LNCAP (cell line): ENCODE results near the gene CABLES2.

Source experiments
- CTCF ChIP-seq: fragments of 450-650 bp; IDR thresholded peaks from 2 replicates; pipeline ENCODE4 v1.5.1; 2017; ENCODE audit warnings: mild to moderate bottlenecking

The CABLES2 gene

GRCh38 chr20:62369815-62370114, 37.3 kb downstream of the CABLES2 start:
- no peak for TF ChIP-seq CTCF

GRCh38 chr20:62368976-62369814, 37.9 kb downstream of the CABLES2 start:
- TF ChIP-seq CTCF = peak; percentile 40; the same call in 1 of the 2 replicates

- no peak for TF ChIP-seq CTCF
Observed at GRCh38 chr20:62368392-62368975, 38.6 kb downstream of the CABLES2 start.

GRCh38 chr20:62367633-62368391, 39.3 kb downstream of the CABLES2 start:
- TF ChIP-seq CTCF = no peak

GRCh38 chr20:62367136-62367632, 39.9 kb downstream of the CABLES2 start, which contains the start of gene LAMA5:
Gene LAMA5 (minus strand): TSS chr20:62367312. CDS start chr20:62367245, 67 bp downstream.
- no peak for TF ChIP-seq CTCF

GRCh38 chr20:62366370-62367135, 40.5 kb downstream of the CABLES2 start:
- TF ChIP-seq CTCF = no peak

GRCh38 chr20:62365814-62366369, 41.2 kb downstream of the CABLES2 start:
- no peak for TF ChIP-seq CTCF
